GM19438 (cell line): ENCODE data around the gene MAP2K6.

ENCODE experiments used
- ATAC-seq: cut with Tn5 transposase; IDR thresholded peaks from one replicate; pipeline ENCODE4 v1.9.1; 2021; ENCODE audit warnings: low read depth; ENCODE audit not compliant: unreplicated experiment

The MAP2K6 gene

GRCh38 chr17:69414408-69415274, at the start of gene MAP2K6:
MAP2K6 (plus strand) TSS chr17:69414697; CDS start chr17:69414985, 288 bp downstream.
- ATAC-seq = peak; percentile 97

GRCh38 chr17:69367298-69367697, 47.2 kb upstream of the MAP2K6 start:
- peak; percentile 89 for ATAC-seq

- ATAC-seq = no peak
Observed at GRCh38 chr17:69373069-69373468, 41.4 kb upstream of the MAP2K6 start.

- no peak for ATAC-seq
Observed at GRCh38 chr17:69375229-69375628, 39.3 kb upstream of the MAP2K6 start.

GRCh38 chr17:69388822-69389442, 25.6 kb upstream of the MAP2K6 start:
- no peak for ATAC-seq

GRCh38 chr17:69390795-69391501, 23.5 kb upstream of the MAP2K6 start:
- no peak for ATAC-seq

- no peak for ATAC-seq
Observed at GRCh38 chr17:69401251-69401650, 13.2 kb upstream of the MAP2K6 start.

- no peak for ATAC-seq
Observed at GRCh38 chr17:69402052-69402451, 12.4 kb upstream of the MAP2K6 start.

- ATAC-seq = no peak
Observed at GRCh38 chr17:69404399-69404798, 10.1 kb upstream of the MAP2K6 start.

- no peak for ATAC-seq
Observed at GRCh38 chr17:69405096-69405495, 9.4 kb upstream of the MAP2K6 start.

- no peak for ATAC-seq
Observed at GRCh38 chr17:69406941-69407340, 7.6 kb upstream of the MAP2K6 start.

GRCh38 chr17:69407759-69408158, 6.7 kb upstream of the MAP2K6 start:
- no peak for ATAC-seq

- ATAC-seq = no peak
Observed at GRCh38 chr17:69410671-69411070, 3.8 kb upstream of the MAP2K6 start.

GRCh38 chr17:69411766-69412165, 2.7 kb upstream of the MAP2K6 start:
- ATAC-seq = no peak

GRCh38 chr17:69412251-69412671, 2.2 kb upstream of the MAP2K6 start:
- ATAC-seq = no peak

GRCh38 chr17:69415431-69415830, 934 bp downstream of the MAP2K6 start:
- ATAC-seq = no peak

- ATAC-seq = no peak
Observed at GRCh38 chr17:69417545-69418483, 3.3 kb downstream of the MAP2K6 start.

GRCh38 chr17:69418535-69418934, 4.0 kb downstream of the MAP2K6 start:
- ATAC-seq = no peak

GRCh38 chr17:69423450-69423849, 9.0 kb downstream of the MAP2K6 start:
- no peak for ATAC-seq
